ENCODE results near the gene RPL21.

RPL21 gene

DNA sequence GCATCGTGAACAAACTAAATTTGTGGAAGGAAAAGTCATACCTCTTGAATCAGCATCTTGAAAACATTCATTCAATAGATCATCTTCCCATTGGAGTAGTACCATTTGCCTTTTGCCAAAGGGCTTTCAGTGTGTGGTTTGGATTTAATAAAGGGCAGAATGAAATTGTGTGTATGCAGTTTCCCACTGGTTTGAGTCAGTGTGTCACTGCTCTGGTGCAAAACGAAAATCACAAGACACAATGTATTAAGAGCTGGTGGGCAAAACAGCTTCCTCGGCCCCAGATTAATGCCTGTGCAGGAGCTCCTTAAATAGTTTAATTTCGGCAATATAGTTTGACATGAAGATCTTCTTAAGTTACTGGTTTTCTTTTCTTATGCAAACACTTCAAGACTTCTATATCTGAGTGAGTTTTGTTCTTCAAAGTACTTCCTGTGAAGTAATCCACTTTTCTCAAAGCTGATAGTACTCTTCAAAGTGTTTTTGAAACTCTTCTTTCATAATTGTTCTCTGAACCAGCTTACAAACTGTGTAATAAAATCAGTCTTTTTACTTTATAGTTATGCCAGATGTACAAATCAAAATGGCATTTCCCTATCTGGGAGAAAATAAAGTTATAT, 51.4 kb downstream of the RPL21 start:
- TF ChIP-seq, protein P1, sequence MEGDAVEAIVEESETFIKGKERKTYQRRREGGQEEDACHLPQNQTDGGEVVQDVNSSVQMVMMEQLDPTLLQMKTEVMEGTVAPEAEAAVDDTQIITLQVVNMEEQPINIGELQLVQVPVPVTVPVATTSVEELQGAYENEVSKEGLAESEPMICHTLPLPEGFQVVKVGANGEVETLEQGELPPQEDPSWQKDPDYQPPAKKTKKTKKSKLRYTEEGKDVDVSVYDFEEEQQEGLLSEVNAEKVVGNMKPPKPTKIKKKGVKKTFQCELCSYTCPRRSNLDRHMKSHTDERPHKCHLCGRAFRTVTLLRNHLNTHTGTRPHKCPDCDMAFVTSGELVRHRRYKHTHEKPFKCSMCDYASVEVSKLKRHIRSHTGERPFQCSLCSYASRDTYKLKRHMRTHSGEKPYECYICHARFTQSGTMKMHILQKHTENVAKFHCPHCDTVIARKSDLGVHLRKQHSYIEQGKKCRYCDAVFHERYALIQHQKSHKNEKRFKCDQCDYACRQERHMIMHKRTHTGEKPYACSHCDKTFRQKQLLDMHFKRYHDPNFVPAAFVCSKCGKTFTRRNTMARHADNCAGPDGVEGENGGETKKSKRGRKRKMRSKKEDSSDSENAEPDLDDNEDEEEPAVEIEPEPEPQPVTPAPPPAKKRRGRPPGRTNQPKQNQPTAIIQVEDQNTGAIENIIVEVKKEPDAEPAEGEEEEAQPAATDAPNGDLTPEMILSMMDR (conservative IDR thresholded peaks at IDR 0.05), result no peak
- no peak overlapping the region for H3K27ac ChIP-seq

GRCh38 chr13:27304099-27304498, 52.7 kb downstream of the RPL21 start:
- TF ChIP-seq, protein P1 (conservative IDR thresholded peaks at IDR 0.05), result no peak
- H3K27ac ChIP-seq, result no peak overlapping the region

DNA sequence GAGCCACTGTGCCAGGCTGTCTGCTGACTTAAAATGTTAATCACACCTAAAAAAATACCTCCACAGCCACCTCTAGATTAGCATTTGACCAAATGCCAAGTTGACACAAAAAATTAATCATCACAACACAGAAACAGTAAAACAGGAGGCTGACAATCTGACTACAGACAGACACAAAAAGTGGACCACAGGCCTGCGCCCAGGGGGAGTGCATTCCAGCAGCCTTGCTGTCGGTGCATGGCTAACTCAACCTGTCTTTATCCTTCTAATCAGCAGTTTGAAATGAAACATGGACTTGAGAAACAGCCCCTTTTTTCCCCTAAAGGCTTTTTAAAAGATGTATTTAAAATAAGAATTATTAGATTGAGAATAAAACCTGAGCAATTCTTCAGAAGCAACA, 53.3 kb downstream of the RPL21 start:
- no peak overlapping the region for H3K27ac ChIP-seq
- TF ChIP-seq, protein P1 (conservative IDR thresholded peaks at IDR 0.05), result no peak
